ENCODE measurements around the gene PLEKHA3.

DNA sequence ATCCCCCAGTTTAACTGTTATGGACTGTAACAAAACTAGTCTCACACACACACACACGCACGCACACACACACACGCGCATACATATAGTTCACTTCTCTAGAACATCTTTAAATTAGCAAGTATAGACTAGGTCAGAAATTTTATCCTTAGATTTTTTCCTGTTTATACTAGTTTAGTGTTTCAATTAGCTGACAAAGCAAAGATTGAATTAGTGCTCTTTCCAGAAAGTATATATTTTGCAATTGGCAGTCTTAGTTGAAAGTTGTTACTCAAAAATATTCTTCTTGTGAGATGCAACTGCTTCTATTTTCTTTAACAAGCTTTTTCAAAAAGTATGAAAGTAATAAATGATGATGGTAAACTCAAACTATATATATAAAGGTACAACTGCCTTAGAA, 22.5 kb downstream of the PLEKHA3 start:
- TF ChIP-seq, protein P1, sequence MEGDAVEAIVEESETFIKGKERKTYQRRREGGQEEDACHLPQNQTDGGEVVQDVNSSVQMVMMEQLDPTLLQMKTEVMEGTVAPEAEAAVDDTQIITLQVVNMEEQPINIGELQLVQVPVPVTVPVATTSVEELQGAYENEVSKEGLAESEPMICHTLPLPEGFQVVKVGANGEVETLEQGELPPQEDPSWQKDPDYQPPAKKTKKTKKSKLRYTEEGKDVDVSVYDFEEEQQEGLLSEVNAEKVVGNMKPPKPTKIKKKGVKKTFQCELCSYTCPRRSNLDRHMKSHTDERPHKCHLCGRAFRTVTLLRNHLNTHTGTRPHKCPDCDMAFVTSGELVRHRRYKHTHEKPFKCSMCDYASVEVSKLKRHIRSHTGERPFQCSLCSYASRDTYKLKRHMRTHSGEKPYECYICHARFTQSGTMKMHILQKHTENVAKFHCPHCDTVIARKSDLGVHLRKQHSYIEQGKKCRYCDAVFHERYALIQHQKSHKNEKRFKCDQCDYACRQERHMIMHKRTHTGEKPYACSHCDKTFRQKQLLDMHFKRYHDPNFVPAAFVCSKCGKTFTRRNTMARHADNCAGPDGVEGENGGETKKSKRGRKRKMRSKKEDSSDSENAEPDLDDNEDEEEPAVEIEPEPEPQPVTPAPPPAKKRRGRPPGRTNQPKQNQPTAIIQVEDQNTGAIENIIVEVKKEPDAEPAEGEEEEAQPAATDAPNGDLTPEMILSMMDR (IDR thresholded peaks at IDR 0.05): no peak
- TF ChIP-seq POLR2A (IDR thresholded peaks at IDR 0.05) (no peak), EP300 (IDR thresholded peaks at IDR 0.05) (no peak)

Measured in stomach (tissue), 4 donors.